Activated CD4-positive, alpha-beta T cell treated with anti-CD3 and anti-CD28 coated beads for 1 hour (primary cell): ENCODE data around the gene NT5C.

ENCODE experiments used
- DNase-seq: peaks from one replicate; pipeline ENCODE4 v3.0.0-alpha.2; 2020

Gene NT5C

DNA sequence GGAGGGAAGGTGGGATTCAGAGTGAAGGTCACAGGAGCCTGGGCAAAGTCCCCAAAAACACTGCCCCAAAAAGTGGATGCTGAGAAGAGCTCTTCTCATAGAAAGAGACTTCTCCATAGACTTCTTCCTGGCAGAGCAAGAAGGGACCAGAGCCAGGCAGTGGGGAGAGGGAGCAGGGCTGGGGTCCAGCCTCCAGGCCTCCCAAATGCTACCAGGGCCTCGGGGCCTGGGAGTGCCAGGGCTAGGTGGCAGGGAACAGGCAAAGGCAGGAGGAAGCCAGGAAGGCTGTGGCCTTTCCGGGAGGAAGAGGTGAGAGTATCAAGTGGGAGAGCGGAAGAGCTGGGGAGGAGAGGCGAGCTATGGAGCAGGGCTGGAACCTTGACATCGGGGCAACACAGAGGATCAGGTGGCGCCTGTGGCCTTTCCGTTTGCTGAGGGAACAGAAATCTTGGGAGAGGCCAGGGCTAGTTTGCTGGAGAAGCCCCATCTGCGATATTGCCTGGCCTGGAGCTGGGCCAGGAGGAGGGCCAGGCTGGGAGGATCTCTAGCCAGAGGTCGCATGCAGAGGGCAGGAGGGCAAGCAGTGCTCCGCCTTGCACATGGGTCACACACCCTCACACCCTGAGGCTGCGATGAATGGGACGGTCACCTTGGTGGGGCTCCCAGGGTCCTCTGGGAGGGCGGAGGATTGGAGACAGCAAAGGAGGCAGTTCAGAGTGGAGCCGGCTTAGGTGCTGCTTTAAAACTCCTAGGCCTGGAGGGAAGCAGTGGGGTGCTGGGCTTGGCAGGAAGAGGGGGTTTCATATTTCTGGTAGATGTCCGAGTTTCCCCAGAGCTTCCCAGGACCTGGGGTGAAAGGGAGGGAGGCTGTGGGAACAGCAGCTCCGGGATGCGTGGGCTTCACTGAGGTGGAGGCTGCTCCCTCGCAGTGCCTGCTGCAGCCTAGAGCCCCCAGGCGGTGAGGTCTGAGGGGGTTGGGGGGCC lies 40.4 kb downstream of the NT5C start:
- DNase-seq, result no peak

DNA sequence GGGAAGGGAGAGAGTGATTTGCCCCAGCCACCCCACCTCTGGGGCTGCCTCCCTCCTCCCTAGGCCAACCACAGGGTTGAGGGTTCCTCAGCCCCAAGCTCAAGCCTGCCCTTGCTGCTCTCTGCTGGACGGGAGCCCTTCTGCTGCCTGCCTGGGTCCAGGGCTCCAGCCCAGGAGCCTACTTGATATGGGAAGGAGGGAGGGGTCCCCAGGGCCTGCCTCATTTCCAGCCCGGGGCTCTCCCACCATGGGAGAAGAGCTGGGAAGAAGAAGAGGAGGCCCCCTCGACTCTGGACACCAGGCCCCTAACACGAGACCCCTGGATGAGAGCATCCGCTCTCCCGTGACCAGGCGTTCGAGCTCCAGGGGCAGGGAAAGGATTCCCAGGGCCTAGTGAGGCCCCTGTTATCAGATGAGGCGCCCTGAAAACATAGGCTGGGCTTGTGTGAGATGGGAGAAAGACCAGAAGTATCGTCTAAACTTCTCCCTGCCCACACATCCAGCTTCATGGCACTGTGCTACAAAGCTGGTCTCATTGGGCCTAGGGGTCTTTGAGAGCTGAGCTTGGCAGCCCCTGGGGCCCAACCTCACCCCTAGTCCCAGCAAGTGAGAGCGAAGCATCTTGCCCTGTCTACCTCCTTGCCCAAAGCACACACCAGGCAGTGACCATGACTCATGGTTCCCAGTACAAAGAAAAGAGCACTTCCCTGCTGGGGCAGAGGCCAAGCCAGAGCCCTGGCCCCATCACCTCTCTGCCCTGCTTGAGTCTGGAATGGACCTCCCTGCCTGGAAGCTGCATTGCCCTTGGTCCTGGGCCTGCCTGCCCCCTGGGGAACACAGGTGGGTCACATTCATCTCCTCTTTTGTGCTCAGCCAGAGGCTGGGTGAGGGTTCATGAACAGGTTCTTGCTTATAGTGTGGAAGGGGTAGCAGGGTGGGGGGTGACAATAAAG lies 42.8 kb downstream of the NT5C start:
- no peak for DNase-seq

DNA sequence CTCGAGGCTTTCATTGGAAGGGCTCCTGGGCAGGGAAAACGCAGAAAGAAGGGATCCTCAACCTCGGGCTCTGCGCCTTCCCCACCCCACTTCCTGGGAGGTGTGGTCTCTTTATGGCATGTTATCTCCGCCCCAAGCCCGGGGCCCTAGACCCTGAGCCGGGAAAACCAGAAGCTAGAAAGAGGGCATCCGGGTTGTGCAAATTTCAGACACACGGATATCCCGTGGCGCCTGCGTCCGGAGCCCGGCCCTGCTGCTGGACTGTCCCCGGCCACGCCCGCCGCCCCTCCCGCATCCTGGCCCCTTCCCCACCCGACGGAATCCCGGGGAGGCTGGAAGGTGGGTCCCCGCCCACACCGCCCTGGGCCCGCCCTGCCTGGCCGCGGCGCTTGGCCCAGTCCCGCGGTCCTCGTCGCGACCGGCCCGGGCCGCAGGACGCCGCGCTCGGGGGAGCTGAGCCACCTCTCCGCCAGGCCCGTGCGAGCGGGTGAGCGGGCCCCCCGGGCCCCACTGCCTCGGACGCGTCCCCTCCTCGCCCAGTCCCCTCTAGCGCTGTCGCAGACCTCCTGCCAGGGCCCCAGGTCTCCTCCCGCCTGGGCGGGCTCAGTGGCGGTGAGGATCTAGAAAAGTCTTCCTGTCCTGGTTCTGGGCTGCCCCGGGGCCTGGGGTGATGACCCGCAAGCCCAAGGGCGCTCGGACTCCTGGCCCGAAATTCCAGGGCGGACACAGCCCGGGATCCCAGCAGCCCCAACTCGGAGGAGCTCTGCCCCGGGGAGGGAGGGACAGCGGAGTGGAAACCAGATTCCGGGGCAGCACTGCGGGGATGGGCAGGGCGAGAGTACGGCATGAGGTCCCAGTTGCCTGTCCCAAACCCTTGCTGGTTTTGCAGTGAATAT lies 43.7 kb downstream of the NT5C start, which contains the start of gene SLC16A5:
SLC16A5 (plus strand) TSS at position 397 of the 896 bp plus-strand sequence. CDS start 5,683 bp downstream, outside the sequence.
- DNase-seq, result no peak

DNA sequence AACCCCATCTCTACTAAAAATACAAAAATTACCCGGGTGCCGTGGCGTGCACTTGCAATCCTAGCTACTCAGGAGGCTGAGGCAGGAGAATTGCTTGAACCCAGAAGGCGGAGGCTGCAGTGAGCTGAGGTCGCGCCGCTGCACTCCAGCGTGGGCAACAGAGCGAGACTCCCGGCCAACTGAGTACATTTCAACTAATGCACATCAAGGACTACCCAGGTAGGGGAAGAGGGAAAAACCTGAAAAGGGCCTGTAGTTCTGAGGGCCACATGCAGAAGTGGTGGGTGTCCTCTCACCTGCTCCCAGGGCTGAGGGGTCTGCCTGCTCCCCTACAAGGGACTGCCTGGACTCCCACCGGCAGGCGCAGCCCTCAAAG lies 44.4 kb downstream of the NT5C start:
- DNase-seq, result no peak

DNA sequence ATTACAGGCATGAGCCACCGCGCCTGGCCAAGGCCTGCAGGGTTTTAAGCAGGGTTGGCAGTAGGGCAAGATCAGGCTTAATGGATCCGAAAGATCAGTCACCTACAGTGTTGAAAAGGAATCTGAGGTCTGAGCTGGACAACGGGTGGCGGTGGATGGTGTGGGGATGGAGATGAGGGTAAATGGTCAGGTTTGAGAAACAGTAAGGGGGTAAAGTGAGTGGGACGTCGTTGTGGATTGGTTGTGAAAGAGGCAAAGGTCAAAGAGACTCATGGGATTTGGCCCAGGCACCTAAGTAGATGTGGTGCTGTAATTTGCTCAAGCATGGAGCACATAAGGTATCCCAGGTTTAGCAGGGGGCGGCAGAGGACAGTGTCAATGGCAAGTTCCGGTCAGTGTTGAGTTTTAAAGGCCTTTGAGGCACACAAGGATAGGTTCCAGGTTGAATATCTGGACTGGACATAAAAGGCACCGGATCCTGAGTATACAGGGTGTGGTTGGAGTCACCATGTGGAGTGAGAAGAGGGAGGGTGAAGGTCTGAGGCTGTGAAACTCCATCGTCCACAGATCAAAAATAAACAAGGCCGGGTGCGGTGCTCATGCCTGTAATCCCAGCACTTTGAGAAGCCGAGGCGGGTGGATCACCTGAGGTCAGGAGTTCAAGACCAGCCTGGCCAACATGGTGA lies 44.9 kb downstream of the NT5C start:
- DNase-seq, result no peak

DNA sequence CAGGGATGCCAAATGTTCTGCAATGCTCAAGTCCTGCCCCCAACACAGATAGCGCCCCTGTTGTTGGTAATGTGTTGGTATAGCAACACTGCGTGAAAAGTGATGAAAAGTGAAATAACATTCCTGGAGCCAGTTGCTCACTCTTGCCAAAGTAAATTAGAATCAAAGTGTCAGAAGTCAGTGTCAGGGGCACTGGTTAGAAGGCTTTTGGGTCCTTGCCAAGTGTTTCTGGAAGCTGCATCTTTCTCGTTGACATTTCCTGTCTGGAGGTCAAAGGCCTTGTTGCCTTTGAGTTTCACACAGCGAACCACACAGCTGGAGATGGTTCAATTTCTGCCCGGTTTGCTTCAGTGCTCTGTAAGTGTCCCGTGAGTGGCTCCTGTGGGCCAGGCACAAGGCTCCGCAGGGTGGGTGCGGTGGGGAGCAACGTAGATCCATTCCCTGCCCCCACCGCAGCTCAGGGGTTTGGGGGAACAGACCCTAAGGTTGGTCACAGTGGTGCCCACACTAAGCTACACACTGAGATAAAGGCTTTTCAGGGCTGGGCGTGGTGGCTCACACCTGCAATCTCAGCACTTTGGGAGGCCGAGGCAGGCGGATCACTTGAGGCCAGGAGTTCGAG lies 47.4 kb downstream of the NT5C start:
- DNase-seq, result no peak

DNA sequence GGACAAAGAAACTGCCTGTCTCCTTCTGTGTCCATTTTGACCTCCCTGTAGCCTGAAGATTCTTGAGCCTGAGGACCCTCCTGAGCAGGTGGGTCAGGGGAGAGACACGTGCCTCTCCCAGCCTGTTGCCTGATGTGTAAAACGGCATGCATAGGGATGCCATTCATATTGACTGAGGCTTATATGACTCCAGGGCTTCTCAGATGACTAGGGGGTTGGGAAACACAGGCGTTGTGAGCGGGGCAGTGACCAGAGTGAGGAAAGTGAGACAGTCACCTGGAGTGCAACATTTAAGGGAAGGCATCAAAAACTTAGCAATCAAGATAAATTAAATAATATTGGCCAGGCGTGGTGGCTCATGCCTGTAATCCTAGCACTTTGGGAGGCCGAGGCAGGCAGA lies 48.9 kb downstream of the NT5C start:
- DNase-seq, result no peak

DNA sequence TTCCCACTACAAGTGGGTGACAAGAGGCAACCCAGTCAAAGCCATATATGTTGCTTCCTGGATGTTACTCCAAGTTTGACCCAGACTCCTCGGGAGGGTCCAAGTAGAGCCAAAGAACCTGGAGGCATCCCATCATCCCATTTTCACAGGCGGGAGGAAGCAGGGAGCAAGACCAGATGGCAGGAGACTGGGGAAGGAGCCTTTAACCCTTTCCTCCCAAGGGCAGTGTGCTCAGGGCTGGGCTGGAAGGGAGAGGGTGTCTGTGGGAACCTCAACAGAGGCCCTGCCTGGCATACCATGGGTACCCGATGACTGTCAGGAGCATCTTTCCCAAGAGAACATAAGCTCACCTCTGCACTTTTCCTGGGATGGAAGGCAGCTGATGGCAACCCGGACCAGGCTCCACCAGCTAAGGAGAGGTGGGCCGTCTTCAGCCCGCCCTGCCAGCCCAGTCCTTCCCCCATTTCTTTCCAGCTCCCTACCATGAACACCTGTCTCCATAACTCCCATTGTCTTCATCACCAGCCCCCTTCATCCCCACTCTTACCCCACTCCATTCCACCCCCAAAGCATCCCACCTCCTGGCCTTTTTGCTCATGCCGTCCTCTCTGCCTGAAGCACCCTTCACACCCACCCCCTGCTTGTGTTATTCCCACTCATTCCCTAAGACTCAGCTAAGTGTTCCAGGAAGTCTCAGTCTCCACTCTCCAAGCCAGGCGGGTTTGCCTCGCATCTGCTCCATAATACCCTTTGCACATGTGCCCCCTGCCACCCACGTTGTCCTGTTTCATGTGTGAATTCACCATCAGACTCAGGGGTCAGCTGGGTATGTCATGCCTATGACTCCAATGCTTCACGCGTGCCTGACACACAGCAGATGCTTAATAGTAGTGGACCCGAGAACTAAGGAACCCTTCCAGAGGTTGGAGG lies 49.7 kb downstream of the NT5C start:
- DNase-seq, result no peak
